H4 (cell line): Measurements from ENCODE around the gene PPP1R15A. TPM values are rescaled to one million over a fixed set of nuclear protein-coding genes. Genes with fewer than 3 reads are reported as not detected.
"Not testable (repeated sequence)": the region's sequence is repeated elsewhere in the genome, so short reads cannot be mapped to it uniquely, and the experiment has no call there.

ENCODE experiments used
- DNase-seq: peaks from one replicate; pipeline ENCODE4 v3.0.0-alpha.2; 2015; ENCODE audit warnings: low spot score
- total RNA-seq: library from RNA; depleted of rRNA; stranded (reverse); fragments of >200 nt; shearing (Covaris generic); gene quantifications from 2 replicates; pipeline ENCODE4 v1.2.3, GENCODE V29; 2014

The PPP1R15A gene
- total RNA-seq, 1 experiment from 2014 or later: 16.1 TPM

DNA sequence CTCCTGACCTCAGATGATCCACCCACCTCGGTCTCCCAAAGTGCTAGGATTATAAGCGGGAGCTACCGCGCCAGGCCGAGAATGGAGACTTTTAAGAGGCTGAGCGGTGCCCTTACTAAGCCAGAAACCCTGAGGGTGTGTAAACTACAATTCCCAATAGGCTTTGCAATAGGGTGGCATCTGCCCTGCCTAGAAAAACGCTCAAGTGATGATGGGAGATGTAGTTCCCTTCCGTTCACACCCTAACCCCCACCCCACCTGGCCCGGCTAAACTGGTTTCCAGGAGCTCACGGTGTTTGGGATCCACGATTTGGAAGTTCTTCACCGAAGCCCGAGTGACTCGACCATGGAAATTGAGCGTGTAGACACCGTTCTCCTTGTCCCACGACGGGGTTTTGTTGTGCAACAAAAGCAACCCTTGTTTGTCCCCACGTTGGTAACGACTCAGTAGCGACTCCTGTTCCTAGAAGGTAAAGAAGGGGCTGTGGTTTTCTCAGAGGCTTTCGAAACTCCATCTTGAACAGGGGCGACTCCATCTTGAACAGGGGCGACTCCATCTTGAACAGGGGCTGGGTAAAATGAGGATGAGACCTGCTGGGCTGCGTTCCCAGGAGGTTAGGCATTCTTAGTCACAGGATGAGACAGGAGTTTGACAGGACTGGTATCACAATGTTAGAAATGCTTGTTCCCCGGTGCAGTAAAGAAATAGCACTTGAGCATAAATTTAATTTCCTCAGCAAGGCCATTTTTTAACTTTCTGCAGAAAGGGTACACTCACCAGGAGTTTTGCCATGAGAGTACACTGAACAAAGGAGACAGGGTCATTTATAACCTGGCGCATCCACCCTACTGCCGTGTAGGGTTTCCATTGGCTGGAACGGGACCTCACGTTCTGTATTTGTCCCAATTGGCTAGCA lies 9.8 kb downstream of the PPP1R15A start:
- no peak for DNase-seq

DNA sequence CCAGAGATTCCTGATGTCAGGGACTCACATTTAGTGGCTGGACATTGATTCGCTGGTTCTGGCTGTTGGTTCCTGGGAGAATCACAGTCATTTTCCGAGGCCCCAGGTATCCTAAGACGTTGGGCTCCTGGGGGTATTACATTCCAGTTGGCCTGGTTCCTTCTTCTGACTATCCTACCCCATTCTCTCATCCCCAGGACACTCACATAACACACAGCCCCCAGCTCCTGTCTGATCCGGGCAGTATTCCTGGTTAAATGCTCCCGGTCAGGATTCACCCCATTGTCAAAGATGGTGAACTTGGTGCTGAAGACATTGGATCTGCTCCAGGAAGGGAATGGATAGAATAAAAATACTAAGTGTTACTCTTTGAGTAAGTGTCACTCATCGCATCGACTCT lies 11.5 kb downstream of the PPP1R15A start:
- no peak for DNase-seq

DNA sequence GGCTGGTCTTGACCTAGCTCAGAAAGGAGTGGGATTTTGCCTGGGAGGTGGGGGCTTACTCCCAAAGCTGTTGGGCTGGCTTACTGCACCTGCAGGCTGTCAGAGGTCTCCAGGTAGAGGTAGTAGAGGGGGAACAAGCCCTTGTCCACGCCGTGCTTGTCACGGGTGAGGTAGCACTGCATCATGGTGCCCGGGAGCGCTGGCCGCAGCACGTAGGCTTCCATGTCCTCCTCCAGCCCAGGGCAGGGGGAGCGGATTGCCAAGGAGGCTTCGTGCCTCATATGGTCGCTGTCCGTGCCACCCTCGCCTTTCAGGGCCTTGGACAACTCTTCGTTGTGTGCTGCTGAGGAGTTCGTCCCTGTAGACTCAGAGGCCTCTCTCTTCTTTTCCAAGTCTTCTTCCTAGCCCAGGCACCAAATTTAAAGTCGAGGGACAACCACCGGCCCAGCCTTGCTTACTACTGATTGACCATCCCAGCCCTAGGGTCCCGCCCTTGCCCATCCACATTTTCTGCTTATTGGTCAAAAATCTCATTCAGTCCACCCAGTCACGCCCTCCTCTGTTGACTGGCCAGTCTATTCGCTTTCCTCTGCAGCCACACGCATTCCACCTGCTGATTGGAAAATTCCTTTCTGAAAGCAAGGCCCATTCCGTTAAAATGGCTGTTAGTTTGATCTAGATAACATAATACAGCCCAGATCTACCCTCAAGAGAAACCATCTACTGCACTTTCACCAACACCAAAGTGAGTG lies 15.8 kb downstream of the PPP1R15A start:
- no peak for DNase-seq

DNA sequence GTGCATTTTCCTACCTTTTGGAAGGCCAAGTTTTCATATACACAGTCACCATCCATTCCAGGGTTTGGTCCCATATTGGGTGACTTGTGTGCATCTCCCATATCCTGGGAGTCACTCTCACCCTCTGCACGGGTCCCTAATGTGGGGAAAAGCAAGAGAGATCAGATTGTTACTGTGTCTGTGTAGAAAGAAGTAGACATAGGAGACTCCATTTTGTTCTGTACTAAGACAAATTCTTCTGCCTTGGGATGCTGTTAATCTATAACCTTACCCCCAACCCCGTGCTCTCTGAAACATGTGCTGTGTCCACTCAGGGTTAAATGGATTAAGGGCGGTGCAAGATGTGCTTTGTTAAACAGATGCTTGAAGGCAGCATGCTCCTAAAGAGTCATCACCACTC lies 17.3 kb downstream of the PPP1R15A start:
- not testable (repeated sequence) for DNase-seq

DNA sequence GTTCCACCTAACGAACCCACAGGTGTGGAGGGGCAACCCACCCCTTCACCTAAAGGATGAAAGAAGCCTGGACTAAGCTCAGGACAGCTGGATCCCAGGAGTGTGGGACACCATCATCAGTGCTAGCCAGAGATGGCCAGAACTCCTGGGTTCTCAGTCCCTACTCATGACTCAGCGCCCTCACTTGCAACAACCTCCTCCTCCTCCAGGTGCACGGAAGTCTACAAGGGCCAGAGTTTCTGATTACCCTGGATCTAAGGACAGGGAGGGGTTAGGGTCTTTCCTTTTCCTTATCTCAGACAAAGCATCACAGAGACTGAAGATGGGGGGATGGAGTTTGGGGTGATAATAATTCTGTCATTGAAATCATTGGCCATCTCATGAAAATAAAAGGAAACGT lies 18.3 kb downstream of the PPP1R15A start:
- DNase-seq: no peak

DNA sequence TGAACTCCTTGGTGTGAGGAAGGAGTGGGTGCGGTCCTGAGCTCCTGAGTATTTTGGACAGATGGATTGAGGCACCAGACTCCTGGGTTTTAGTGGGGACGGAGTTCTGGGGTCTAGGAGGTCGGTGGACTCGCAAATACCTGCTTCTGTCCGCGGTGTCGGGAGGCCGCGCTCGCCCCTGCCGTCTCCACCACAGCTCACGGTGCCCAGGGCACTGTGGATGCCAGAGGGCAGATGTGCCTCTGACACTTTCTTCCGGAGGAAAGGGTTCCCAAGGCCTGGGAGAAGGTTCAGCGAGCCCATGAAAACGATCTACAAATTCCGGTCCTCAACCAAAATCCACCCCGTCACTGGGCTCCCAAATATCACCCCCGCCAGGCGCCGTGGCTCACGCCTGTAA lies 23.0 kb downstream of the PPP1R15A start:
- no peak for DNase-seq

DNA sequence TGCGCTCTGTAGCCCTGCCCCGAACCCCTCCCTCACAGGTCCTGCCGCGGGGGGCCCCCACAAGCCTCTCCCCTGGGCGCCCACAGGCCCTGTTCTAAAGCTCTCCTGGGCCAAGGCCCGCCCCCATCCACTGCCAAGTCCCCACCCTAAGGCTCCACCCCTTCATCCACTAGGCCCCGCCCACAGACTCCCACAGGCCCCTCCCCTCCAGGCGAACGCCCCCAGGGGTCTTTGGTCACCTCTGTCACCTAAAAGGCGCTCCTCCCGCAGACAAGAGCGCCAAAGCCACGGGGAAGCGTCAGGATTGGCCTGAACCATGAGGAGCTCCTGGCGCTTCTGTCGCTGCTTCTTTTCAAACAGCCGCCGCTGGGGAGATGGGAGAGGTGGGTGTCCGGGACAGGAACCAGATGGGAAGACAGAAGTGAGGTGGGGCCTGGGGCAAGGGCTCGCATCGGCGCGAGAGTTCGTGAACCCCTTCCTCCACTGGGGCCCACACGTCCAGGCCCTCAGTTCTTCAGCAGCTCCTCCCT lies 24.0 kb downstream of the PPP1R15A start:
- DNase-seq: no peak

DNA sequence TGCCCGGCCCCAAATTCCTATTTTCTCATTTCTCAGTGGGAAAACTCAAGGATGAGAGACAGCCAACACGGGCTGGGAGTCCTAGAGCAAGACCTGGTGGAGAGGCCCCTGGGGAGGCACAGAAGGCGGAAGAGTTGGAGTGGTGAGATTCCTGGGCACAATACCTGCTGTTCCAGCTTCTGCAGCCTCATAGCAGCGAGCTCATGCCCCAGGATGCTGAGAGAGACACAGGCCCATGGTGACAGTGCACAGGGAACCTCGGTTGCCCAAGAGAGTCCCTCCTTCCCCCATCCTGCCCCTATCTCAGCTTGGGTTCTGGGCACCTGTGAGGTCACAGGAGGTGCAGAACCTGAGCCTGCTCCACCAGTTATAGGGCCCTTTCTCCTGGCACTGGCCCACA lies 25.0 kb downstream of the PPP1R15A start:
- no peak for DNase-seq

DNA sequence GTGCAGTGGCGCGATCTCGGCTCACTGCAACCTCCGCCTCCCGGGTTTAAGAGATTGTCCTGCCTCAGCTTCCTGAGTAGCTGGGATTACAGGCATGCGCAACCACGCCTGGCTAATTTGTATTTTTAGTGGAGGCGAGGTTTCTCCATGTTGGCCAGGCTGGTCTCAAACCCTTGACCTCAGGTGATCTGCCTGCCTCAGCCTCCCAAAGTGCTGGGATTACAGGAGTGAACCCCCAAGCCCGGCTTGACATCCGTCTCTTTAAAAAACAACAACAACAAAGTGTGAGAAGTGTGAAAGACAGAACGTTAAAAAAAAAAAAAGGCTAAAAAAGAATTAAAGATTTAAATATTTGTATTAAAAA lies 27.1 kb downstream of the PPP1R15A start:
- DNase-seq: not testable (repeated sequence)

DNA sequence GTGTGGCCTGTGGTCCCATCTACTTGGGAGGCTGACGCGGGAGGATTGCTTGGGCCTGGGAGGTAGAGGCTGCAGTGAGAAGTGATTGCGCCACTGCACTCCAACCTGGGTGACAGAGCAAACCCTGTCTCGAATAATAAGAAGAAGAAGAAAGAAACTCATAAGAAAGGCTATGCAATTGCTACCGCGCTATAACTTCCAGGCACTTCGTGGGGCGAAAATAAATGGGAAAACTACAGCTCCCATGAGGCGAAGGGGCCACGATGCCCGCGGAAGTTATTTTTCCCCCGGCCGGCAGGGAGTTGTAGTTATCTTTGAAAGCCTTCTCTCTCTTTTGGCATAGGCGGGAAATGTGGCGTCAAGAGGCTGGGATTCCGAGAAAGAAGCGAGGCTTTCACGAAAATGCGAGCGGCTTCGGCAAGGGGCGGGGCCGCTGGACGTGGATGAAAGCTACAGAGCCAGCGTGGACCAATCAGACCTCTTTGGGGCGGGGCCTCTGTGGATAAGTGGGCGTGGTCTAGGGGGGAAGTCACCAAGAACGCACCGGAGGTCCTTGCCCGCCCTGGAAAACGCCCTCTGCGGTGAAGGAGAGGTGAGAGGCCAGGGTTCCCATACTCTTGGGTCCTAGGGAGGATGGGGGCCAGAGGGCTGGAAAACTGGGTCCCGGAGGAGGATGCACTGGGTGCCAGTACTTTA lies 27.7 kb downstream of the PPP1R15A start, which contains the start of gene NUCB1:
Gene NUCB1, plus strand, starts transcription at position 532 of the 696 bp plus-strand sequence. CDS start 485 bp downstream, outside the sequence.
- peak; percentile 99 for DNase-seq

DNA sequence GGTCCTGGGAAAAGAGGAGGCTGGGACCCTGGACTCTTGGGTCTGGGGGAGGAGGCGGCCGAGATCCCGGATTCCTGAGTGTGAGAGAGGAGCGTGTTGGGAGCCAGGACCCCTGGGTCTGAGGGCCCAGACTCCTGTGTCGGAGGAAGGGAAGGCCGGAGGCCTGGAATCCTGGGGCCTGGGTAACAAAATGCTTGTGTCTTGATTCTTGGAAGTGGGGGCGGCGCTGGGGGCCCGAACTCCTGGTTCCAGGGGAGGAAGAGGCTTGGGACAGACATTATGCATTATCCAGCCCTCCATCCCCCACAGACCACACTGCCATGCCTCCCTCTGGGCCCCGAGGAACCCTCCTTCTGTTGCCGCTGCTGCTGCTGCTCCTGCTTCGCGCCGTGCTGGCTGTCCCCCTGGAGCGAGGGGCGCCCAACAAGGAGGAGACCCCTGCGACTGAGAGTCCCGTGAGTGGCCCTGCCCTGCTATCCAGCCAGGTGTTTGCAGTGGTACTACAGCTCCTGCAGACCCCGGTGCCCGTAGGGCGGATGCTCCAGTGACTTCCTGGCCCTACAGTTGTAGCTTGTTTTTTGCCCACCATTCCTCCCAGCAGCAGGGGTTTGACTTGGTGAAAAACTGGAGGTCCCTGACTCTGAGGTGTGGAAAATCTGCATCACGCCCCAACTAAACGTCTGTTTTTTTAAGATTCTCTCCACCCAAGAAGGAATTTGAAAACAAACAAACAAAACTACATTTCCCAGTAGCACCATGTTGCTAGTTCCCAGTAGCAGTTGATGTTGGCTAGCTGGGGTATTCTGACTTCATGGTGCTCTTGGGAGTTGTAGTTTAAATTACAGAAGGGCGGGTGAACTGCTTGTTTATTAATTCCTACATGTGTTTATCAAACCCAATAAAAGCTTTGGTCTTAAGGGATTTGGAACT lies 28.5 kb downstream of the PPP1R15A start:
- DNase-seq: no peak

DNA sequence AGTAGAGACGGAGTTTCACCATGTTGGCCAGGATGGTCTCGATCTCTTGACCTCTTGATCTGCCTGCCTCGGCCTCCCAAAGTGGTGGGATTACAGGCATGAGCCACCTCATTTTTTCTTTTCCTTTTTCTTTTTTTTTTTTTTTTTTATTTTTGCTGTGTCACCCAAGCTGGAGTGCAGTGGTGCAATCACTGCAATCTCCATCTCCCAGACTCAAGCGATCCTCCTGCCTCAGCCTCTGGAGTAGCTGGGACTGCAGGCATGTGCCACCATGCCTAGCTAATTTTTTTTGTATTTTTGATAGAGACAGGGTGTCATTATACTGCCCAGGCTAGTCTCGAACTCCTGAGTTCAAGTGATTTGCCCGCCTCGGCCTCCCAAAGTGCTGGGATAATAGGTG lies 30.1 kb downstream of the PPP1R15A start:
- not testable (repeated sequence) for DNase-seq

DNA sequence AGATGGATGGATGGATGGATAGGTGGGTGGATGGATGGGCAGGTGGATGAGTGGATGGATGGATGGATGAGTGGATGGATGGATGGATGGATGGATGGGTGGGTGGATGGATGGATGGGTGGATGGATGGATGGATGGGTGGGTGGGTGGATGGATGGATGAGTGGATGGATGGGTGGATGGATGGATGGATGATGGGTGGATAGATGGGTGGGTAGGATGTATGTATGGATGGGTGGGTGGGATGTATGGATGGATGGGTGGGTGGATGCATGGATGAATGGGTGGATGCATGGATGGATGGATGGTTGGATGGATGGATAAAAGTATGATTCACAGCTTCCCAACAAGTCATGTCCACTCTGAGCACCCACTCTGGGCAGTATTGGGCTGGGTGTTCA lies 31.6 kb downstream of the PPP1R15A start:
- DNase-seq: not testable (repeated sequence)

DNA sequence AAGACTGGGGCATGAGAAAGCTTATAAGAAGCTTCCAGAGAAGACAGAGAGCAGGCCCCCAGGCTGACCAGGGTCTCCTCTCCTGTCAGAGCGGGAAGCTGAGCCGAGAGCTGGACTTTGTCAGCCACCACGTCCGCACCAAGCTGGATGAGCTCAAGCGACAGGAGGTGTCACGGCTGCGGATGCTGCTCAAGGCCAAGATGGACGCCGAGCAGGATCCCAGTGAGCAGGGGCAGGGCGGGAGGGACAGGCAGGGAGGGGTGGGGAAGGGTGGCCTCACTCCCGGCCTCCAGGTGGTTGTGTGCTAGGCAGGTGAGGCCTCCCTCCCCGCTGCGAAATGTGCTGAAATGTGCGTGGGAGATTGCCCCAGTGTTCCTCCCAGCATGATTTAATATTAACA lies 33.4 kb downstream of the PPP1R15A start:
- no peak for DNase-seq

DNA sequence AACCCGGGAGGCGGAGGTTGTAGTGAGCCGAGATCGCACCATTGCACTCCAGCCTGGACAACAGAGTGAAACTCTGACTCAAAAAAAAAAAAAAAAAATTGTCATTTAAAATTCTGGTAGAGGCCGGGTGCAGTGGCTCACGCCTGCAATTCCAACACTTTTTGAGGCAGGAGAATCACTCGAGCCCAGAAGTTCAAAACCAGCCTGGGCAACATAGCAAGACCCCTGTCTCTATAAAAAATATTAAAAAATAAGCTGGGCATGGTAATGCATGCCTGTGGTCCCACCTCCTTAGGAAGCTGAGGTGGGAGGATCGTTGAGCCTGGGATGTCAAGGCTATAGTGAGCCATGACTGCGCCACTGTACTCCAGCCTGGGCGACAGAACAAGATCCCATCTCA lies 34.1 kb downstream of the PPP1R15A start:
- no peak for DNase-seq

DNA sequence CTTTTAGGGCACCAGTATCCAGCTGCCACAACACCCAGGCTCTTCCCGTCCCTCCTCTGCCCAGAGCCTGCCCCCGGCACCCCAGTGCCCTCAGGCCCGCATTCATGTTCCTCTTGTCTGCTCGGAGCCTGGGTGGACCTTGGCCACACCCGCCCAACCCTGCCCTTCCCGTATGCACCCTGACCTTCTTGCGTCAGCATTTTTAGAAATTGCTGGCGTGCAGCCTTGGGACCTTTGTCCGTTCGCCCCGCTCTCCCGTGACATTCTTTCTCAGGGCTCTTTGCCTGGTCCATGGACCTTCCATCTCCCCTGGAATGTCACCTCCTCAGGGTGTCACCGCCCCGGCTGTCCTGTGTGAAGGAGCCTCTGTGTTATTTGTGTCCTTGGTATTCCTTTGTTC lies 35.5 kb downstream of the PPP1R15A start:
- no peak for DNase-seq

DNA sequence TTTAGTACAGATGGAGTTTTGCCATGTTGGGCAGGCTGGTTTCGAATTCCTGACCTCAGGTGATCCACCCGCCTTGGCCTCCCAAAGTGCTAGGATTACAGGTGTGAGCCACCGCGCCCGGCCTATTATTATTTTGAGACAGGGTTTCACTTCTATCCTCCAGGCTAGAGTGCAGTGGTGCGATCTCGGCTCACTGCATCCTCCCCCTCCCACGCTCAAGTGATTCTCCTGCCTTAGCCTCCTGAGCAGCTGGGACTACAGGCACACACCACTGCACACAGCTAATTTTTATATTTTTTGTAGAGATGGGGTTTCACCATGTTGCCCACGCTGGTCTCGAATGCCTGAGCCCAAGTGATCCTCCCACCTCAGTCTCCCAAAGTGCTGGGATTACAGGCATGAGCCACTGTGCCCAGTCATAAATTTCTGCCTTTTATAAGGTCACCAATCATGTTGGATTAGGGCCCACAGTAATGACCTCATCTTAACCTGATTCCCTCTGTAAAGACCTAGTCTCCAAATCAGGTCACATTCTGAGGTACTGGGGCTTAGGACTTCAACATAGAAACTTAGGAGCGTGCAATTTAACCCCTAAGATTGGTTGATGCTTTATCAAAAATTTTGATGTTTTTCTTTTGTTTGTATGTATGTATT lies 37.3 kb downstream of the PPP1R15A start:
- DNase-seq: not testable (repeated sequence)

DNA sequence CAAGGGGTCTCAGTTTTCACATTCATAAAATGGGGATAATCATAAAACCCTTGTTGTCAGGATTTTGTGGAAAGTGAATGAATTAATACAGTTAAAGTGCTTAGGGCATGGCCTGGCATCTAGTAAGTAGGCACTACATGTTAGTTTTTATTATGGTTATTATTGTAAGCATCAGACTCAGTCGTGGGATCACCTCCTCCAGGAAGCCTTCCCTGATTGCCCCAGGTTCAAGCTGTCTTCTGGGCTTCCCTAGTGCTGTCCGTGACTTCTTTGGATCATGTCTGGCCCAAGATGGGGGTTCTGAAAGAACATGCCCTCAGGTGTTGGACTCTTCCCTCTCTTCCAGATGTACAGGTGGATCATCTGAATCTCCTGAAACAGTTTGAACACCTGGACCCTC lies 38.6 kb downstream of the PPP1R15A start:
- no peak for DNase-seq

DNA sequence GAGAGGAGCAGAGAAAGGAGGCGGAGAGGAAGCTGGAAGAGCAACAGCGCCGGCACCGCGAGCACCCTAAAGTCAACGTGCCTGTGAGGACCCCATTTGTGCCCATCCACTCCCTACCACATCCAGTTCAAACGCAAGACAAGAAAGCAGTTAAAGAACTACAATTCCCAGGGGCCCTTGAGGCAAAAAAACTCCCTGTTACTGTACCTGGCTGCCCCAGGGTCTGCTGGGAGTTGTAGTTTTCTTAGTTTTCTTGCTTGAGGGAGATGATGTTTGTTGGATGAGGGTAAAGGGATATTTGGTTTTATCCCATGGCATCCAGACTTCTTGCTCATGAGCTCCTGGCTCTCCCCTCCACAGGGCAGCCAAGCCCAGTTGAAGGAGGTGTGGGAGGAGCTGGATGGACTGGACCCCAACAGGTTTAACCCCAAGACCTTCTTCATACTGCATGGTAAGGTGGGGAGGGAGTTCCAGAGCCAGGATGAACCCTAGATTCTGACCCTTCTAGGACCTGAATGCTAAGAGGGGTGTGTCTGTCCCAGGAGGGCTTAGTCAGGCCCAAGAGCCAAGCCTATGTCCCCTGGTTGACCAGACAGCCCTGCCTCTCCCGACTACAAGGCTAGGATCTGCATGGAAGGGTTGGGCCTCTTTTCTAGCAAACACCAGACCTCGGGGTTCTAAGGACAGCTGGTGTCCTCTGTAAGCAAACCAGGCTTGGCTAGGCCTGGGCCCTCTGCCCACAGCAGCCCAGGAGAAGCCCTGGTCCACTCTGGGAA lies 41.1 kb downstream of the PPP1R15A start:
- DNase-seq: no peak

DNA sequence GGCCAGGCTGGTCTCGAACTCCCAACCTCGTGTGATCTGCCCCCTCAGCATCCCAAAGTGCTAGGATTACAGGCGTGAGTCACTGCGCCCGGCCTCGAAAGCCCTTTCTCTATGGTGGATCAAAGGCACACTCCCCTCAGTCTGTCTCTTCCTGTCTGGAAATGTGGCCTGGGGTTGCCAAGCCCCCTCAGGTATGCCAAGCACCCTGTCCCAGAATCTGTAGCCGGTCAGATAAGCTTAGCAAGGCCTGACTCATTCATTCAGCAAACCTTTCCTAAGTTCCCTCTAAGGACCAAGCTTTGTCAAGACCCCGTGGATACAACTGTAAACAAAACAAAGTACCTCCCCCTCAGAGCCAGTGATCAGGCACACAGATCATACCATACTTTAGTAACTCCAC lies 42.0 kb downstream of the PPP1R15A start:
- no peak for DNase-seq
